Activated CD8-positive, alpha-beta T cell treated with anti-CD3 and anti-CD28 coated beads for 36 hours (primary cell): ENCODE data around the gene CD300C. TPM values are rescaled to one million over a fixed set of nuclear protein-coding genes. Genes with fewer than 3 reads are reported as not detected.
"Not testable (repeated sequence)": the region's sequence is repeated elsewhere in the genome, so short reads cannot be mapped to it uniquely, and the experiment has no call there.

ENCODE experiments used
- ATAC-seq: fragments of 200-7000 bp; cut with Tn5 transposase; one replicate; pipeline ENCODE4 v1.10.0; 2021; ENCODE audit warnings: mild to moderate bottlenecking, moderate library complexity
- CTCF ChIA-PET: fragments of 350-600 bp; sonication (Branson Sonifier 250); formaldehyde crosslinking; loops from one replicate; lab custom pipeline; 2021; ENCODE audit warnings: antibody characterized with exemption; lab: Charles Lee
- POLR2A ChIA-PET: fragments of 350-600 bp; sonication (Branson Sonifier 250); formaldehyde crosslinking; loops from one replicate; lab custom pipeline; 2021; ENCODE audit warnings: antibody characterized with exemption; lab: Charles Lee
- DNase-seq: peaks from one replicate; pipeline ENCODE4 v3.0.0-alpha.2; 2020
- H3K27ac Mint-ChIP-seq: one replicate; pipeline ENCODE4 v1.8.0; 2021; ENCODE audit warnings: mild to moderate bottlenecking, mixed read lengths
- H3K27me3 Mint-ChIP-seq: one replicate; pipeline ENCODE4 v1.8.0; 2021; ENCODE audit warnings: mixed read lengths
- H3K36me3 Mint-ChIP-seq: one replicate; pipeline ENCODE4 v1.8.0; 2021; ENCODE audit warnings: low read depth, mixed read lengths
- H3K4me1 Mint-ChIP-seq: one replicate; pipeline ENCODE4 v1.8.0; 2021; ENCODE audit warnings: low read depth, mixed read lengths
- H3K4me3 Mint-ChIP-seq: one replicate; pipeline ENCODE4 v1.8.0; 2021; ENCODE audit warnings: mild to moderate bottlenecking, moderate library complexity, mixed read lengths
- H3K9me3 Mint-ChIP-seq: one replicate; pipeline ENCODE4 v1.8.0; 2021; ENCODE audit warnings: mixed read lengths
- intact Hi-C: fragments of 100-400 bp; cut with micrococcal nuclease; formaldehyde crosslinking; loops from one replicate; pipeline ENCODE4 v1.10.0; 2022
- total RNA-seq, 2 experiments: library from RNA; stranded (reverse); gene quantifications; one replicate each; pipeline ENCODE4 v1.2.3, GENCODE V29; 2021
- TF ChIP-seq, protein P1 (sequence below): fragments of 200-600 bp; IDR thresholded peaks from one replicate; pipeline ENCODE4 v1.8.0; 2022; ENCODE audit warnings: antibody characterized with exemption, mild to moderate bottlenecking

CD300C gene
- total RNA-seq, 2 experiments from 2014 or later, result not detected

GRCh38 chr17:74521701-74522201 is 24.2 kb downstream of the CD300C start:
- Mint-ChIP-seq H3K9me3 (peaks cover 12% of the 10 kb centered on the region), H3K4me3 (no peak overlapping the region), H3K36me3 (no peaks in the 10 kb centered on the region), H3K27ac (no peak overlapping the region), H3K4me1 (peaks cover 12% of the 10 kb centered on the region), H3K27me3 (peaks cover 25% of the 10 kb centered on the region)
- TF ChIP-seq, protein P1, sequence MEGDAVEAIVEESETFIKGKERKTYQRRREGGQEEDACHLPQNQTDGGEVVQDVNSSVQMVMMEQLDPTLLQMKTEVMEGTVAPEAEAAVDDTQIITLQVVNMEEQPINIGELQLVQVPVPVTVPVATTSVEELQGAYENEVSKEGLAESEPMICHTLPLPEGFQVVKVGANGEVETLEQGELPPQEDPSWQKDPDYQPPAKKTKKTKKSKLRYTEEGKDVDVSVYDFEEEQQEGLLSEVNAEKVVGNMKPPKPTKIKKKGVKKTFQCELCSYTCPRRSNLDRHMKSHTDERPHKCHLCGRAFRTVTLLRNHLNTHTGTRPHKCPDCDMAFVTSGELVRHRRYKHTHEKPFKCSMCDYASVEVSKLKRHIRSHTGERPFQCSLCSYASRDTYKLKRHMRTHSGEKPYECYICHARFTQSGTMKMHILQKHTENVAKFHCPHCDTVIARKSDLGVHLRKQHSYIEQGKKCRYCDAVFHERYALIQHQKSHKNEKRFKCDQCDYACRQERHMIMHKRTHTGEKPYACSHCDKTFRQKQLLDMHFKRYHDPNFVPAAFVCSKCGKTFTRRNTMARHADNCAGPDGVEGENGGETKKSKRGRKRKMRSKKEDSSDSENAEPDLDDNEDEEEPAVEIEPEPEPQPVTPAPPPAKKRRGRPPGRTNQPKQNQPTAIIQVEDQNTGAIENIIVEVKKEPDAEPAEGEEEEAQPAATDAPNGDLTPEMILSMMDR, result no peak
- ChIA-PET POLR2A (interaction anchor here (0.6 kb wide), 1 partner anchor 81 kb away, joined by 3 read pairs; no protein-coding TSS in a partner anchor), CTCF (interaction anchor here (1.3 to 1.6 kb wide), 2 partner anchors 10 to 153 kb away, joined by 4 to 5 read pairs; no protein-coding TSS in a partner anchor)
- DNase-seq, result peak; percentile 53
- intact Hi-C loops, result no loop called here
- ATAC-seq, result peak; percentile 54

DNA sequence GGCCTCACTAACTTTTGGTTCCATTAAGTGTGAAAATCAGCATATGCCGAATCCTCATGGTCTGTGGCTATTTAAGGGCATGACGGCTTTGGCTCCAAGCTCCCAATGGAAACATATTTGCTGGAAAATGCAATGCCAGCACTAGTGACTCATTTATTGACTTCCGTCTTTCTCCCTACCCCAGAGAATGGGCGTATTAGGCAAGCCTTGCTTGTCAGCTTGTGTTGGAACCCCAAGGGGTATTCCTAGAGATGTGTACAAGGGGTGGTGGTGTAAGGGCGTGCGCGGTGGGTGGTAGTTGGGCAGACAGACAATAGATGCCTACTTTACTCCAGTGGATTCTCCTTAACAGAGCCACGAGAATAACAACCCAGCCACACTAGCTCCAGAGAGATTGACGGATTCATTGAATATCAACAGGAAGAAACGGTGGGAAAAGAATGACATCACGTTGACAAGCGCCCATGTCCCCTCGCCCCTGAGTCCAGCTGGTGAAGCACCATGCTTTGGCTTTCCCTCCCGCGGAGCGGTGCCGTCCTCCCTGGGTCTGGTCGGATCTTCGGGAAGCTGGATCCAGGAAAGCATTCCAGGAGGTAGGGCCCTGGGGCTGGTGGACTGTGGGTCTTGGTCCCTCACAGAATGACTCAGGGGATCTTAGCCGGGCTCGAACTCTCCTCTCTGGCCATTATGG is 25.0 kb downstream of the CD300C start:
- ATAC-seq, result no peak
- peaks cover 12% of the 10 kb centered on the region for H3K4me1 Mint-ChIP-seq
- peaks cover 27% of the 10 kb centered on the region for H3K27me3 Mint-ChIP-seq
- TF ChIP-seq, protein P1, result no peak
- H3K4me3 Mint-ChIP-seq, result no peak overlapping the region
- POLR2A ChIA-PET, result interaction anchor here (1.2 kb wide), 1 partner anchor 96 kb away, joined by 3 read pairs; no protein-coding TSS in a partner anchor
- CTCF ChIA-PET, result interaction anchor here (1.3 to 1.6 kb wide), 2 partner anchors 11 to 152 kb away, joined by 4 to 5 read pairs; no protein-coding TSS in a partner anchor
- intact Hi-C loops, result no loop called here
- DNase-seq, result no peak
- H3K27ac Mint-ChIP-seq, result no peak overlapping the region
- H3K36me3 Mint-ChIP-seq, result no peaks in the 10 kb centered on the region
- peaks cover 12% of the 10 kb centered on the region for H3K9me3 Mint-ChIP-seq

GRCh38 chr17:74520016-74520434 is 25.9 kb downstream of the CD300C start:
- ChIA-PET CTCF (interaction anchor here (1.6 kb wide), 1 partner anchor 12 kb away, joined by 4 read pairs; no protein-coding TSS in a partner anchor), POLR2A (interaction anchor here (1.2 kb wide), 1 partner anchor 97 kb away, joined by 3 read pairs; no protein-coding TSS in a partner anchor)
- H3K27me3 Mint-ChIP-seq, result peaks cover 25% of the 10 kb centered on the region
- no peak overlapping the region for H3K27ac Mint-ChIP-seq
- H3K4me1 Mint-ChIP-seq, result peaks cover 12% of the 10 kb centered on the region
- peak; percentile 63 for ATAC-seq
- TF ChIP-seq, protein P1, result no peak
- DNase-seq, result peak; percentile 55
- peaks cover 14% of the 10 kb centered on the region for H3K9me3 Mint-ChIP-seq
- intact Hi-C loops, result no loop called here
- no peaks in the 10 kb centered on the region for H3K36me3 Mint-ChIP-seq
- H3K4me3 Mint-ChIP-seq, result no peak overlapping the region

DNA sequence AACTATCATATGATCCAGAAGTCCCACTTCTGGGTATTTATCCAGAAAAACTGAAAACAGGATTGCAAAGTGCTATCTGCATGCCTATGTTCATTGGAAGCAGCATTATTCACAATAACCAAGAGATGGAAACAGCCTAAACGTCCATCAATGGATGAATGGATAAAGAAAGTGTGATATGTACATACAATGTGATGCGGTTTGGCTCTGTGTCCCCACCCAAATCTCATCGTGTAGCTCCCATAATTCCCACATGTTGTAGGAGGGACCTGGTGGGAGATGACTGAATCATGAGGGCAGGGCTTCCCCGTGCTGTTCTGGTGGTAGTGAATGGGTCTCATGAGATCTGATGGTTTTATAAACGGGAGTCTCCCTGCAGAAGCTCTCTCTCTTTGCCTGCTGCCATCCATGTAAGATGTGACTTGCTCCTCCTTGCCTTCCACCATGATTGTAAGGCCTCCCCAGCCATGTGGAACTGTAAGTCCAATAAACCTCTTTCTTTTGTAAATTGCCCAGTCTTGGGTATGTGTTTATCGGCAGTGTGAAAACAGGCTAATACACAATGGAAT is 27.4 kb downstream of the CD300C start:
- CTCF ChIA-PET, result interaction anchor here (0.8 to 1.5 kb wide), 3 partner anchors 81 to 151 kb away, joined by 3 to 4 read pairs (median 4); no protein-coding TSS in a partner anchor
- POLR2A ChIA-PET, H3K4me3 Mint-ChIP-seq, ATAC-seq, DNase-seq, intact Hi-C loops, H3K27ac Mint-ChIP-seq: not testable (repeated sequence)
- Mint-ChIP-seq H3K9me3 (peaks cover 26% of the 10 kb centered on the region), H3K4me1 (peaks cover 23% of the 10 kb centered on the region), H3K36me3 (peaks cover 13% of the 10 kb centered on the region), H3K27me3 (peaks cover 33% of the 10 kb centered on the region)

DNA sequence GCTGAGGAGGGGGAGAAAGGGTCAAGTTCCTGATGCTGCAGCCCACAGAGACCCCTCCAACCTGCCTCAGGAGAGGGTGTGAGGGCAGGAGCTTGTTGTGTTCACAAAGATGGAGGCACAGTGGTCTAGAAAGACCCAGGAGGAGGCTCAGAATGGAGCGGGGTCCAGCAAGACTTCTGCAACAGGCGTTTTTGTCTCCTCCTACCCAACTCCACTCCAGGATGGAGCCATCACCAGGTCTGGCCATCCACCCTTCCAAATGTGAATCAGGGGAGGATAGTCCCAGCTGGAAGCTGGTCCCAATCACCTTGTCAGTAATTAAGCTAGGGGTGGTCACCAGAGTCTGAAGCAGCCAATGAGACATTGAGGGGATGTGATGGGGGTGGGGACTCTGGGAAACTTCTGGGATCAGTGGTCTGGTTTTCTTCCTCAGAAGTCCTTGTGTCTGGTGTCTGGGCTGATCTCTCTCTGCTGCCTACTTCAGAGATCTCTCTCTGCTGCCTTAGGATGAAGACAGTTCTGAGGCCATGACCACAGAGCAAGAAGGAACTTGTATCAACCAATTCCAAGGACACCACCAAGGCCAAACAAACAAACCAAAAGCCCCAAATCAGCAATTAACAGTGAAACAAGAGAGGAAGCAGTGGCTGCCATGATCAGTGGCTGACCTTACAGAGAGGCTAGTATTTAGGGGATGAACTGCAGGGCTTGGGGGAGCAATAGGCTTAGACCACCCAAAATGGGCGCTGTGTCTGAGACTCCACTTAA is 29.2 kb downstream of the CD300C start:
- peaks cover 39% of the 10 kb centered on the region for H3K4me1 Mint-ChIP-seq
- H3K4me3 Mint-ChIP-seq, result no peak overlapping the region
- ATAC-seq, result no peak
- TF ChIP-seq, protein P1, result no peak
- intact Hi-C loops, result no loop called here
- DNase-seq, result no peak
- ChIA-PET POLR2A (no interaction called here), CTCF (no interaction called here)
- H3K27me3 Mint-ChIP-seq, result peaks cover 31% of the 10 kb centered on the region
- peaks cover 15% of the 10 kb centered on the region for H3K36me3 Mint-ChIP-seq
- H3K9me3 Mint-ChIP-seq, result peaks cover 21% of the 10 kb centered on the region
- H3K27ac Mint-ChIP-seq, result no peak overlapping the region
